Stimulated activated CD4-positive, alpha-beta T cell treated with anti-CD3 and anti-CD28 coated beads, Interleukin-2, amount 100 ng/mL, for 24 hours (primary cell): ENCODE data around the gene ELL.

Experiments used
- DNase-seq, 2 donors: peaks; one replicate each; pipeline ENCODE4 v3.0.0-alpha.2; 2020

Gene ELL

DNA sequence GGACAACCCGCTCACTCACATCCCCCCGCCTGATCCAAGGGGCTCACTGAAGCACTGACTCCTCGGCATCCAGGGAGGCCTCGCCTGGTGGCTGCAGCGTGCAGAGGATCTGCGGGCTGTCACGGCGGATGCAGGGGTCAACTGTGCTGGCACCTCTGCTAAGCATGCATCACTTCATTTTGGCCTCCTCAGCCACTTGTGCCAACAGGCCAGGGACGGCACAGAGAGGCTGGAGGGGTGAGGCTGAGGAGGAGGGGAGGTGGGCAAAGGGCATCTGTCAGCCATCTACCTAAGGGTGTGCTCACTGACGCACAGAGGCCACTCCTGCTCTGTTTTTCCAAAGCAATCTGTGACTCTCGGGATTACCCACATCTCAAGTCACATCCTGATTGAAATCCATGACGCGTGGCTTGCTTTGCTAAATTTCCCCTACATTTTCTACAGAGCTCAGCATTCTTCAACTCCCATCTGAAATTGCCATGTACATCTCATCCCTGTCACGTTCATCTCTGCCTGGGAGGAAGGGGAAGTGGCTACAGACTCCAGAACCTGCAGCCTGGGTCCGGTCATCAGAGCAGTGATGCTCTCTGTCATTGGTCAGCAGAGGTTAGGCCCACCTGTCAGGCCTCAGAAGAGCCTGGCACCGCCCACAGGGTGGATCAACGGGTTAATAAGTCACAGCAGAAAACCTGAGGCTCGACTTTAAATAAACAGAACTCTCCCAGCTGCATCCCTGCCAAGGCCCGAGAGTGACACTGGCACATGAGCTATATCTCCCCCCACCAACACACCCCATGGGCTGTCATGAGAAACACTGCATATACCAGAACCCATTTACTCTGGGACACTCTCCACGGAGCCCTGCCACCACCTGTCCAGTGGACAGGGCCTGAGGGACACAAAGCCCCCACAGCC lies 17.6 kb downstream of the ELL start:
- DNase-seq = no peak

DNA sequence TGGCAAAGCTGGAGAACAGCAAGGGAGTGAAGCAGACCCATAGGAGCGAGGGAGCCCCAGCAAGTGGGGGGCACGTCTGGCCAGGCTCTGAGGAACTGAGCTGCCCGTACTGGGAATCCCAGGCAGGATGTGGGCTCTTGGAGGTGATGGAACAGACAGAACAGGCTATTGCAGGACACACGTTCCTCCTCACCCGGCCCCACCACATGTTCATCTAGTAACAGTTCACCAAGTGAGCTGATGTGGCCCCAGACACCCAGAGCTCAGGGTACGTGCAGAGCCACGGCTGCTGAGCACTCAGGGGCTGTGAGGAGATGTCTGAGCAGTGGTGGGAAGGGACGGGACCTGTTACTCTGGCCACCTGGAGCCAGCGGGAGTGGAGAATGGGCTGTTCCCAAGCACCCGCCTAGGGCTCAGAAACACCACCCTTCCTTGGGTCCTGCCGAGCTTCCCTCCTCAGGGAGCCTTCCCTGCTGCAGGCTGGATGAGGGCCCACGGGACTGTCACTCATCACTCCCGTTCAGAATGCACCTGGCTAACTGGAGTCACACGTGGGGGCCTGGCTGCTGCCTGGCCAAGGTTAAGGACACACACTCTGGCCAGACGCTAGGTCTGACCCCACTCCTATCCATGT lies 18.4 kb downstream of the ELL start:
- no peak for DNase-seq

DNA sequence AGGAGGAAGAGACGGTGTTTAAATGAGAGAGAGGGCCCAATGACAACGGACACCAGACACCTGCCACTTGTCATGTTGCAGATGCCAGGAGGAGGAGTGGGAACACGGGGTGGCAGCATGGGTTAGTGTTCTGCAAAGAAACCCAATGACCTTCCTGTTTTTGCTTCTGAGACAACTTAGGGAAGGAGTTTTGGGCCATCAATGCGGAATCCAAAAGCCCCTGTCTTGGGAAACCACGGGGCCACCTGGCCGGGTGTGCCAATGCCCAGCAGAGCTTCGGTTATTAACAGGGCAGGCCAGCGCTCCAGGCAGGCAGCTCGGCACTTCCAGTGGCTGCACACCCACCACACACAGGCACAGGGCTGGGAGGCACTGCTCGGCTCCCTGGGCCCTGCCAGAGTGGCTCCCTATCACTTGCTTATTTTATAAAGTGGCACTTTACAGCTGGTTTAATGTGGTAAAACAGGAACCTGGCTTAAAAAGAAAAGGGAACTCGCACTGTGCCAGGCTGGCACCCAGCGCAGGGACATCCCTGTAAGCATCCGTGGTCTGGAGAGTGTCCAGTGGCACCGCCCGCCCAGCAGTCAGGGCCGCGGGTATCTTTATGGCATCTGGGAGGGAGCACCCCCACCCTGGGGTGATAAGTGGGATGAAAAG lies 19.1 kb downstream of the ELL start:
- DNase-seq = no peak

DNA sequence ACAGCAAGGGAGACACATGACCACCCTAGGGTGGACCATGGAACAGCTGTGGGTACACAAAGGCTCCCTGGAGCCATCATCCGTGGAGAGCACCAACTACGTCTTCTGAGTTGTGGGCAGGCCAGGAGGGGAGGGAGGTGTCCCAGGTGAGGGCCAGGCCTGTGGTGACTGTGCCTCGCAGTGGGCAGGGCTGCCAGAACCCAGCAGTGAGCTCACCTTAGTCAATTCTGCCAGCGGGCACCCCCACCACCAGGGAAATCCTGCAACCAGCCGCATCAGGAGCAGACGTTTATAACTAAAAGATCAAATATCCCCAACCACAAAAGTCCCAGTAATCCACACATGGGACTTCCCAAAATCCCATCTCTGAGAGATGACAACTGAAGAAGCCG lies 19.6 kb downstream of the ELL start:
- DNase-seq = no peak

DNA sequence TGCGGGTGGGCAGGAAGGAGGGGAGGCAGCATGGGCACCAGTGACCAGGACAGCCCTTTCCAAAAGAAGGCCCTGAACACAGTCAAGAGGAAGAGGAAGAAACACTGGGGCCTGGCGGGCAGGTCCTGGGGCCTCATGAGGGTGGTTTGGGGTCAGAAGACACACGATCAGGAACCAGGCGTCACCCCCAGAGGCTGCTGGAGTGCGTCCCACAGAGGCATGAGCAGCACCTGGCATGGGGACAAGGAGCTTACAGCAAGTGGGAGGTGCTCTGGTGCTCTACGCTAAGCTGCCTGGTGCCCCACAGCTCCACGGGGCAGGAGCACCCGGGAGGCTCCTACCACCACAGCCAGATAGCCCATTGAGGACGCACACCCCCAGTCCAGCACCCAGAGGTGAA lies 20.0 kb downstream of the ELL start:
- no peak for DNase-seq

DNA sequence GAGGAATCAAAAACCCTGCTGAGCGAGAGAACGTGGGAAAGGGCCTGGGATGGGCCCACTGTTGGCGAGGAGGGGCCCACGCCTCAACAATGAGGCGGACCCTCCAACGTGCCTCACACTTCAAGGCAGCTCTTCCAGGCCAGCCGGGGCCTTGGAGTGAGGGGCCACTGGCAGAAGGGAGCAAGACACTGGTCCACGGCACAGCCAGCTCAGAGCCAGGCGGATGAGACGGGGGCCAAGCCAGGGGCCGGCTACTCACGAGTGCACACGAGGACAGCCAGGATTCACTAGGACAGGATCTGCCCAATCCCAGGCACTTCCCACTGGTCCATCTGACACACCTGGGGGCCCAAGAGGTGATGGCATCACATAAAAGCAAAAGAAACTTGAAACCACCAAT lies 20.5 kb downstream of the ELL start:
- no peak for DNase-seq

DNA sequence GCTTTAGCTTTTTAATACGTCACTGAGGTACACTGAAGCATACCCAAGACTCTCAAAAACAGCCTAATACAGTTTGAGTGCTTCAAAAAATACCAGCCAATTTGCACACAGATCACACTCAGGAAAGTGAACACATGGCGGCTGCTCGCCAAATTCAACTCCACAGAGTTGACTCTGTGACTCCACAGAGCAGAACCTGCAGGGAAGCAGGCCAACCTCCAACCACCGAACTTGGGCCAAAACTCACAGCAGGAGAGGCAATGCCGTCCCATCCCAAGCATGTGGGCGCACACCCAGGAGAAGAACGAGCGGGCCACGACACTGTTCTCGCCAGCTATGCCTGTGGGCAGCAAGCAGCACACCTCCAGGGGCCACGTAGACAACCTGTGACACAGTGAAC lies 21.1 kb downstream of the ELL start:
- DNase-seq = no peak

DNA sequence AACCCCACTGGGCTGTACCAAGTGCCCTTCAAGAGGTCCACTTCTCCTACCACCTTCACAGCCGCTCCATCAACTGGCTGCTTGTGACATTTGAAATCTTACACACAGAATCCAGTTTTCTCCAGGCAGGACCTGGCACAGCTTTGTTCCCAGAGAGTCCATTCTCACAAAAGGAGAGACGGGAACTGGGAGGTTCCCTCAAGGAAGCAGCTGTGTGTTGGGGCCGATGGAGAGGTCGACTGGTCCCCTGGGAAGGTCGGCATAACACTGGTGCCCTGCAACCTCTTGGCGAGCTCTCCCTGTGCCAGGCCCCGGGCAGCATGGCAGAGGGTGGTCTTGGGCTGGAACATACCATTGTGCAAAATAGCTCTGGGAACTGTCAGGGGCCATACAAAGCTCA lies 21.5 kb downstream of the ELL start:
- DNase-seq = no peak

DNA sequence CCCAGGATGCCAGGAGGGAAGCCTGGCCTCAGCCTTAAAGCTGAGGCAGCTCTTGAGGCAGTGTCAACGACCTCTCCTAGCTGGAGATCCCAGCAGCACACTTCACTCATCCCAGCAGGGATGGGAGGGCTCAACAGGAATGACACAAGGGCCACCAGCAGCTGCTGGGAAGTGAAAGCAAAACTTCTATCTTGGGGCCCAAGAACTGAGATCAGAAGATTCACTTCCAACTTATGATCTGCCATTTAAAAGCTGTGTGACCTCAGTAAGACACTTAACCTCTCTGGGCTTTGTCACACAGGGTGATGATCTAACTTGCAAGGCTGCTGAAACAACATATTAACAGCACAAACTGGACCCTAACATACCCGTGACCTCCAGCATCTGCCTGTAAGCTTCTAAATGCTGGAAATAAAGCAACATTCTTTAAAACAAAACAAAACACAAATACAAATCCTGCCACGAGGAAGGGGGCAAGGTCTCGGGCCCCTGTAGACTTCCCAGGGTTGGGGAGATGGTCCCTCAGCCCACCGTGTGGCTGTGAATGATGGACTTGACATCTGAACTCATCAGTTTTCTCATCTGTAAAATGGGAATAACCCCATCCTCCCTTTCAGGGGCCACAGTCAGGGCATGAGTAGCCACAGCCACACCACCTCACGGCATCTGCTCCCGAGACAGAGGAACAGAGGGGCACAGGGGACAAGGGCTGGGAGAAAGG lies 22.7 kb downstream of the ELL start:
- no peak for DNase-seq

DNA sequence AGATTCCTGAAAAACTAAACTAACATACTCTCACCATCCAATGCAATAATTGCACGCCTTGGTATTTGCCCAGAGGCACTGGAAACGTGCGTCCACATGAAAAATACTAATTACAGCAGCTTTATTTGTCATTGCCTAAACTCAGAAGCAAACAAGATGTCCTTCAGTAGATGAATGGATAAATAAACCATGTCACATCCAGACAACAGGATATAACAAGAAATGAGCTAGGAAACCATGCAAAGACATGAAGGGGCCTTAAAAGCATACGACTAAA lies 25.0 kb downstream of the ELL start:
- DNase-seq = no peak

DNA sequence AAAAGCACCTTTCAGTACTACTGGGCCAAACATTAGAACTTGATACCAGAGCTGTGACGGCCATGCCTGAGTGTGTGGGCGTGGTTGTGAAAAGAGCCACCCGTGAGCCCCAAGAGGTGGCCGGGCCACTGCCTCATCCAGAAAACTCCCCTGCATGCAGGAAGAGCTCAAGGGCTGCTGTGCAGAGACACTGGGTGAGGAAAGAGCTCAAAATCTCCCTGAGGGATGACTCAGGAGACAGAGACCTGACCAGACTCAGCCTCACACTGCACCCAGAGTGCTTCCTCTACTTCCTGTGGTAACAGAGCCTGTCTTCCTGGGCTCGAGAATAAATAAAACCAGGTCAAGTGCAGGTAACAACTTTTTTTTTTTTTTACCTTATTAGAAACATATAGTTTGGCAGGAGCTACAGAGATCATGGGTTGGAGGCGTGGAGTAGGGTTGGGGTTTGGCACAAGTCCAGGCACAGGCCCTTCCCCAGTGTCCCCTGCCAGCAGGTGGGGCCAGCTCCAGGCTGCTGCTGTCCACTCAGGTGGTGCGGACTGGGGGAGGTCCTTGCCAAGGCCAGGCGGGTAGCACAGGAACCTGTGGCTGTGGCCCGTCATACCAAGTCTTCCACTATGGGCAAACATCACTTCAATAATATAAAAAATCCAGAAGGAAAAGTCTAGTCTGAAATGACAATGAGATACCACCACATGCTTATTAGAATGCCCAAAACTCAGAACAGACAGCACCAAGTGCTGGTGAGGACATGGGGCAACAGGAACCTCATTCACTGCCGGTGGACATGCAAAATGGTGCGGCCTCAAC lies 25.5 kb downstream of the ELL start:
- DNase-seq = peak; percentile 53 to 54

DNA sequence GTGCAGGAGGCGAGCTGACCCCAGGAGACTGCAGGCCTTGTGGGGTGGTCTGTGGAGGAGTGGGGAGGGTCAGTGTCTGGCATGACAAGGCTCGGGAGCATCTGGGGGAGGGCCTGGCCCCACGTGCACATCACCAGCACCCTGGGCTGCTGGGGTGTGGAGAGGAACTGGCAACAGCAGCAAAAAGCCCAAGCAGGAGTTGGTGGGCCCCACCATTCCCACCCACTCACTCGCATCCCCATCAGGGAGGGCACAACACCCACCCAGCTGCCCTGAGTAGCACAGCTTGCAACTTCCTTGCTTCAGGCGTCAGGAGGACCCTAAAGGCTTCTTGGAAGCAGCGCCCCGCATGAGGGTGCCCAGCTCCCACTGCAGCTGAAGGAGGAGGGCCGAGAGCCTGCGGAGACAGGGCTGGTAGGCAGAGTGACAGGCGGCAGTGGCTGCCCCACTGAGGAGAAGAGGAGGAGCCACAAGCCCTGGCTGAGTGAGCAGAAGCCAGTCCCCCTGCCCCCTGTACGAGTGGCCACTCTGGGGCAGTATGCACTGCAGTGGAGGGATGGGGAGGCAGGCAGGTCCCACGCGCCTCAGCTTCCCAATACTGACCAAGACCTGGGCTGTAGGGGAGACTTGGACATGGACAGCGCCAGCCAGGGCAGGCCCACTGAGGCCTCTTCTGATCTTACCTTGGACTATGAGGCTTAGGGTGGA lies 26.5 kb downstream of the ELL start:
- DNase-seq = no peak

DNA sequence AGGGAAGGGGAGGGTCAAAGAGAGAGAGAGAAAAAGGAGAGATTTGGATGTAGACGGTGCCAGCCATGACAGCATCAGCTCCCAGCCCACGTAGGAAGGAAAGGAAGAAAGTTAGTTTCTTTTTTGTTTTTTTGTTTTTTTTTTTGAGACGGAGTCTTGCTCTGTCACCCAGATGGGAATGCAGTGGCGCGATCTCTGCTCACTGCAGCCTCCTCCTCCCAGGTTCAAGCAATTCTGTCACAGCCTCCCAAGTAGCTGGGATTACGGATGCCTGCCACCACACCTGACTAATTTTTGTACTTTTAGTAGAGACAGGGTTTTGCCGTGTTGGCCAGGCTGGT lies 27.6 kb downstream of the ELL start:
- DNase-seq = no peak

DNA sequence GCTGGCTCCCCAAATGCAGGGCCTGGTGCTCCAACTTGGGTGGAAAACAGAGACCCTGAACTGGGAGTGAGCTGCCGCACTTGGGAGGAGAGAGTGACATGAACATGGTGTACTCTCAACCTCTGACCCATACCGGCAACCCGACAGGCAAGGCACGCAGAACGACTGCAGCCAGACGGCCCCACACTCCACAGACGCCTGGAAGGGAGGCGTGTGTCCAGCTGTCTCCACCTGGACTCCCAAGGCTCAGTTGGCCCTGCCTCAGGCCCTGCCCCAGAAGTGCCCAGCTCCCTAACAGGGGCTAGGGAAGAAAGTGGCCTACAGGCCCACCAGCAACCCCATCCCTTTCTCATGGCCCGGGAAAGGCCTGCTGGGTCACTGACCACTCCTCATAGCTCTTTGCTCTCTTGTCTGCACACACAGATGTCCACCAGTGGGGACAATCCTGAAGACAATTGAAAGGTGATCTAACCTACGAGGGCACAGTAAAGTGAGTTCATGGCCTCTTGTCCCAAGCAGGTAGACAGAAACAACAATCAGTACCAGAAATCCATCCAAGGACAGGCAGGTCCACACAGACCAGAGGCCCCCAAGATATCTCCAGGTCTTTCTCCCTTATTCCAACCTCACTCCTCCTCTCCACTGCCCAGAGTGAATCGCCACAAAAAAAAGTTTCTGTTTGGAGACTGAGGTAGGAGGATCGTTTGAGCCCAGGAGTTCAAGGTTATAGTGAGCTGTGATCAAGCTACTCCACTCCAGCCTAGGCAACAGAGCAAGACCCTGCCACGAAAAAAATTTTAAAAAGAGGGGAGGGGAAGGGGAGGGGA lies 28.2 kb downstream of the ELL start:
- DNase-seq = no peak

DNA sequence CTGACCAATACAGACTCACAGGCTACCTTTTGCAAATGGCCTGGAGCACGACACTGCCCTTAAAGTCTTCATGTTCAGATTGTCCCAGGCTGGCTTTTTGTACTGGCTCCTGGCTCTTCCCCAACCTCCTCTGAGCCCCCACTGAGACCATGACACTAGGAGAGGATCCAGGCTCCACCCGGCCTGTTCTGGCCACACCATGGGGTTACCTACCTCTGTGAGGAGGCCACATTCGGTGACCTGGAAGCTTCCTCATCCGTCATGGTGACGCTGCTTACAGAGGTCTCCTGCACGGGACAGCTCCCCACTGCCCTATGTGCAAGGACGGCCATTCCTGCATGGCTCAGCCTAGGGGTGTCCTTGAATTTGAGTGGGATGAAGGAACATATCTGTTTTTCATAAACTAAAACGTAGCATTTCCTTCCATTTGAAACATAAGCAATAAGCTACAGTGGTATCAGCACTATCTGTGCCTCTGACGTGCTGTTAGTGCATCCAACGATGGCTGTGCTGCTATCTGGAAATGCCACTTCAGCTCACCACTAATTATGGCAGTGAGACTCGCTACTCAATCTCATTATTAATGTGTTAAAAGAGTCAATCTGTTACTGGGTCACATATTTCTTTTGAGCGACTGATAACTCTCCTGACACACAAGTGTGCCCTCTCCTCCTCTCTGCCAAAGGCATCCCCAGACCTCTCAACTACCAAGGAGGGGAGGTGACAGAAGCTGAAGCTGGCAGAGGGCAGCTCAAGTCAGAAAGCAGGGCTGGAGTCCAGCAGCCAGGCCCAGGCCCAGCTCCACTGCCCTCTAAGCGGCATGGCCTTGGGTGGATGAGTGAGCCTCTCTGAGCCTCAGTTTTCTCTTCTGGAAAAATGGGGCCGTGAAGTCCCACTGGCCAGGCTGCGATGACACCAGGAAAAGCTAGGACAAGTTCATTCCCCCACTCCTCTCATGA lies 29.6 kb downstream of the ELL start:
- DNase-seq = no peak

DNA sequence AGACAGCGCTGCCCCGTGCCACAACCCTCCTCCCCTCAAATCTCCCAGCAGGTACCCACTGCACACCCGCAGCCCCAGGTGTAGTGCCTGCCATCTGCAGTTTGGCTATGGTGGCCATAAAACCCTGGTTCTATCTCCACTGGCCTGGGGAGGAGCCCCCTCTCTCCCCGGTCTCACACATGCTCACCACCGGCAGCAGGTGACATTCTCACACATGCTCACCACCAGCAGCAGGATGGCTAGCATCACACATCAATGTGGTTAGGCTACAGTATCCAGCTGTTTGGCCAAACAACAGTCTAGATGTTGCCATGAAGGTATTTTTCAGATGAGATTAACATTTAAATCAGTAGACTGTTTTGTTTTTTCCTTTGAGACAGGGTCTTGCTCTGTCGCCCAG lies 31.1 kb downstream of the ELL start:
- DNase-seq = no peak

DNA sequence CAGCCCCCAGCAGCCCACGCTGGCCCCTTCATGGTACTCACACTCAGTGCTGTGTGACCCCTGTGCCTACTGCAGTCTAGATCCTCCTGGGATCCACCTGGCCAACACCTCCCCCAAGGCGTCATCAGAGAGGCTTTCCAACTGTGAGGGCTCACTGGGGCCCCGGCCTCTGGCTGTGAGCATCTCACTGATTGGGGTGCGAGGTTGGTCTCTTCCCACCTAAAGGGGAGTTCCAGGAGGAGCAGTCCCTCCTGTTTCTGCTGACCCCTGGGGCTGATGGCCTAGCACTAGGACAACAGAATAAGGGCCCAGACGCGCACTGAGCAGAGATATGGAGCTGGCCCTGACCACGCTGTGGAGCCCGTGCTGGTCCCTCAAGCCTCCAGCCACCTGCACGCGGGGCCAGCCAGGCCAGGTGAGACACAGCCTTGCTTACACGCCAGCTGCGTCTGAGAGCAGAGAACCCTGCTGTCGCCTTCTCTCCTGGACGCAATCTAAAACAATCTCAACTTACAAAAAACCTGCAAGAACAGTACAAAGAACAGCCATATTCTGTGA lies 32.2 kb downstream of the ELL start:
- DNase-seq = no peak

DNA sequence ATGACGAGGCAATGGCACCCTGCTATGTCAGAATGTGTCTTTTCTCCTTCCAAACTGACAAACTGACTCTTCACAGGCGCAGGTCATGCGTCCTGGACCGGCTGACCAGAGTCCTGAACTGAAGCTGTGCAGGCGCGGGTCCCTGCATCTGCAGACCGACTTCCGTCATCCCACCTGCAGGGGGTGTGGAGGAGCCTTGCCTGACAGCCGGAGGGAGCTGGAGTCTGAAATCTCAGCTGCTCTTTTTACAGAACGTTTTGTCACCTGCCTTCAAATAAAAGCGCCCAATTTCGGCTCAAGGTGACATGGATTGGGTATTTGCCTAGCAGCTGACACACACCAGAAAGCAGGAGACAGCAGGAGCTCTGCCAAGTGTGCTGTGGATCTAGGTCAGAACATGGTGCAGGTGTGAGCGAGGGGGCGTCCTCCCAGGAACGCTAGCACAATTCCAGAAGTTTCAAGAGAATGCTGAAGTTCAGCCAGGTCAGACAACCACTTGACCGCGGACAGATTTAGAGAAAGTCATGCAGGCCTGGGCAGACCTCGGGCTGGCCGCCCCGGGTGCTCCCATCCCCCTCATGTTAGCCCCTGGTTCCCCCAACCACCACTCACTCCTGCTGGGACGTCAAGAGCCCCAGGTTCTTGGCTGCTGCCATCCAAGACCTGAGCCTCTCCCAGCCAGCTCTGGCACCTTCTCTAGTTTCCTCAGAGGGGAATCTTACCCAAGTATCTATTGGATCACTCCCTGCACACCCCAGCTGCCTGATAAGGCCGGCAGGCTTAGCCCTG lies 32.8 kb downstream of the ELL start:
- DNase-seq = no peak

DNA sequence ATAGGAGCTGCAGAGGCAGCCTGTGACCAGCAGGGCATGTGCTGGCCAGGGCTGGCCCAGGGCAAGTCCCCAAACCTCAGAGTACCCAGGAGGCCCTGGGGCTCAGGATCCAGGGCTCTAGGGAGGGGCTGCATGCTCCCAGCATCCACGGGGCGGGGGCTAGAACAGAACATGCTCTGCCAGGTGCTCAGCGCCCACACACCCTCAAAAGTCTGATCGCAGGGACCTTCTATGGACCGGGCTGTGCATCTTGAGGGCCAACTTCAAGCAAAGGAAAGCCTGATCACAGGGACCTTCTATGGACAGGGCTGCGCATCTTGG lies 33.5 kb downstream of the ELL start:
- no peak for DNase-seq
